Measurements from ENCODE around the gene ASCL5. TPM values are rescaled to one million over a fixed set of nuclear protein-coding genes. Genes with fewer than 3 reads are reported as not detected.

Gene ASCL5
- total RNA-seq, 1 donor from 2014 or later: not detected

DNA sequence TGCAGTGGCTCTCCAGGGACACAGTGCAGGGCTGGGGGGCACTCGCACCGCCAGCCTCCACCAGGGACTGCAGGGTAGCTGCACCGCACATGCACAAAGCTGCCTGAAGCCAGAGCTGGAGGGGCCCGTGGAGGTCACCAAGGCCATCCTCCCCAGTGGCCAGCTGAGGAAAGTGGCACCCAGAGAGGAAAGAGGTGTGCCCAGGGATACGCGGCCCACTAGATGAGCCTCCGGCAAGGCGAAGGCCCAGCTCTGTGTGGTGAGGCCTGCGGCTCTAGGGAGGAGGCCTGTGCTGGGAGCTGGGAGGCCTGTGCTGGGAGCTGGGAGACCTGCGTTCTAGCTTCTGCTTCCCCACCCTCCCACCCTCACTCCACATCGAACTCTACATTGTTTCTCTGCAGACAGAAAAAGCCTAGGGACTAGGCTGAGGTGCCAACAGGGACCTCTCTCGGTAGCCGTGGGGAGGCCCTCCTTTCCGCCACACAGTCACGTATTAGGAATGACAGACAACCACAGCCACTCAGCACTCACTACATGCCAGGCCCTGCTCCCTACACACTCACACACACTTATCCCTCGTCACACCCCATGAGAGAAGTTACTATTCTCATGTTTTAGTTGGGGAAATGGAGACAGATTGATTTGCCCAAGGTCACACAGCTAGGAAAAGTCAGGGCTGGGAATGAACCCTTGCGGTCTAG, 921 bp upstream of the ASCL5 start:
- Histone ChIP-seq H3K27ac (replicated peaks) (no peak overlapping the region), H3K9me3 (replicated peaks) (no peaks in the 10 kb centered on the region), H3K27me3 (ENCODE audit: low read depth) (peaks cover 38% of the 10 kb centered on the region), H3K4me3 (no peak overlapping the region), H3K4me1 (no peaks in the 10 kb centered on the region), H3K36me3 (no peaks in the 10 kb centered on the region)
- TF ChIP-seq, protein P1, sequence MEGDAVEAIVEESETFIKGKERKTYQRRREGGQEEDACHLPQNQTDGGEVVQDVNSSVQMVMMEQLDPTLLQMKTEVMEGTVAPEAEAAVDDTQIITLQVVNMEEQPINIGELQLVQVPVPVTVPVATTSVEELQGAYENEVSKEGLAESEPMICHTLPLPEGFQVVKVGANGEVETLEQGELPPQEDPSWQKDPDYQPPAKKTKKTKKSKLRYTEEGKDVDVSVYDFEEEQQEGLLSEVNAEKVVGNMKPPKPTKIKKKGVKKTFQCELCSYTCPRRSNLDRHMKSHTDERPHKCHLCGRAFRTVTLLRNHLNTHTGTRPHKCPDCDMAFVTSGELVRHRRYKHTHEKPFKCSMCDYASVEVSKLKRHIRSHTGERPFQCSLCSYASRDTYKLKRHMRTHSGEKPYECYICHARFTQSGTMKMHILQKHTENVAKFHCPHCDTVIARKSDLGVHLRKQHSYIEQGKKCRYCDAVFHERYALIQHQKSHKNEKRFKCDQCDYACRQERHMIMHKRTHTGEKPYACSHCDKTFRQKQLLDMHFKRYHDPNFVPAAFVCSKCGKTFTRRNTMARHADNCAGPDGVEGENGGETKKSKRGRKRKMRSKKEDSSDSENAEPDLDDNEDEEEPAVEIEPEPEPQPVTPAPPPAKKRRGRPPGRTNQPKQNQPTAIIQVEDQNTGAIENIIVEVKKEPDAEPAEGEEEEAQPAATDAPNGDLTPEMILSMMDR (IDR thresholded peaks at IDR 0.05; ENCODE audit: borderline replicate concordance): no peak
- intact Hi-C loops (cut with micrococcal nuclease): no loop called here
- no peak for DNase-seq

DNA sequence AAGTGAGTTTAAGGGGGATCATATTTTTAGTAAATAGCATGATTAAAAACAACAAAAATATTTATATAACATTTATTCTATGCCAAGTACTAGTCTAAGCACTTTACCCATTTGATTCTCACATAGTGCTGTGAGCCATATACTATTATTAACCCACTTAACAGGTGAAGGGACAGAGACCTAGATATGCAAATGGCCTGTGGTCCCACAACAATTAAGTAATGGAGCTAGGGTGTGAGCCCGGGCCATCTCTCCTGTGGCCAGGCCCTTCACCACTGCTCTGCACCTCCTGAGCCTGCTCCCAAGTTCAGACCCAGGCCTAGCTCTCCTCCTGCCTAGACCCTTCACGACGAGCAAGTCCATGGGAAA, 537 bp downstream of the ASCL5 start:
- TF ChIP-seq, protein P1 (IDR thresholded peaks at IDR 0.05; ENCODE audit: borderline replicate concordance): no peak
- Histone ChIP-seq H3K4me3 (no peak overlapping the region), H3K9me3 (replicated peaks) (no peaks in the 10 kb centered on the region), H3K36me3 (no peaks in the 10 kb centered on the region), H3K4me1 (no peaks in the 10 kb centered on the region), H3K27ac (replicated peaks) (no peak overlapping the region), H3K27me3 (ENCODE audit: low read depth) (peaks cover 53% of the 10 kb centered on the region)
- DNase-seq: no peak
- intact Hi-C loops (cut with micrococcal nuclease): no loop called here

DNA sequence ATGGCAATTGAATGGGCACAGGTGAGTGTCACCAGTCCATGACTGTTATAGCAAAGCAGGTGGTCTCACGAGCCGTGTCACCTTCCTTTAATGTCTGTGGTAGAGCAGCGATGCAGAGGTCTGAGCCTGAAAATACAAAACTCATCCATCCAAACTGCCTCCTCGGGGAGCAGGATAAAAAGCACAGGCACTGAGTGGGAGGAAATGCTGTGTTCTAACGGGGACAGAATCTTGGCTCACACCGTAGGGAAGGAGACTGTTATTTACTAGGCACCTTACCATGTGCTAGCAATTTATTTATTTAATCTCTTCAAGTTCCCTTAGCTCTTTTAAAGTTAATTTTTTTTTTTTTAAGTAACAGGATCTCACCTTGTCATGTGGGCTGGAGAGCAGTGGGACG, 1.2 kb downstream of the ASCL5 start:
- Histone ChIP-seq H3K27ac (replicated peaks) (no peak overlapping the region), H3K9me3 (replicated peaks) (no peaks in the 10 kb centered on the region), H3K36me3 (no peaks in the 10 kb centered on the region), H3K27me3 (ENCODE audit: low read depth) (peaks cover 58% of the 10 kb centered on the region), H3K4me3 (no peak overlapping the region), H3K4me1 (no peaks in the 10 kb centered on the region)
- DNase-seq: no peak
- TF ChIP-seq, protein P1 (IDR thresholded peaks at IDR 0.05; ENCODE audit: borderline replicate concordance): no peak
- intact Hi-C loops (cut with micrococcal nuclease): no loop called here

DNA sequence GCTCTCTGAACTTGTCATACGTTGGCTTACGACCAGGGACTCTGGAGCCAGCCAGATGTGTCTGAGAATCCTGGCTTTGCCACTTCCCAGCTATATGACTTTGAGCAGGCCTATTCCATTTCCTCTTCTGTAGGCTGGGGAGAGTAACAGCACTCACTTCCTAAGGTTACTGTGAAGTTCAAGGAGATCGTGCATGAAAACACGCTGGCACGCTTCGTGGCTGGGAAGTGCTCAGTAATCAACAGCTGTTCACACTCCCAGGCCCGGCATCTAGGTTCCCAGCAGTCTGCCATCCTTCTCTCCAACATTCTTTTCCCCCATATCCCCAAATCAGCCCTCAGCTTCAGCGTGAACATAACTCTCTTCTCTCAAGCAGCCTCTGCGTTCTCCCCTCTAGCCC, 2.0 kb downstream of the ASCL5 start:
- intact Hi-C loops (cut with micrococcal nuclease): no loop called here

DNA sequence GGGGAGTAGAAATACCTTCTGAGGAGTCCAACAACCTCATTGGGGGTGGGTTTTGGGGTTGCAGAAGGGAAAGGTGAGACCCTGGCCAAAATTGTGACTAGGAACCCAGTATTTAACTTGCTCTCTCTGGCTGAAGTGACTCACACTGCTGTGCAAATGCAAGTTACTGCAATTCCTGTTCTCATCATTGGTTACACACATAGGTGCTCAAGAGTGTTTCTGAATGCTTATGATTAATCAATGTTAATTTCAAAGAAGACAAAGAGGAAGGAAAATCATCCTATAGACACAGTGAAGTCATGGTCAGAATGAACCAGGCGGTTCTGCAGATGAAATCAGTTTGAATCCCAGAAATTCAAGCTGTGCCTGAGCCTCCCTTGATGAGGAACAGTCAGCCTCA, 3.1 kb downstream of the ASCL5 start:
- intact Hi-C loops (cut with micrococcal nuclease): no loop called here
- no peak overlapping the region for H3K27ac ChIP-seq (replicated peaks)
- no peaks in the 10 kb centered on the region for H3K36me3 ChIP-seq
- TF ChIP-seq, protein P1 (IDR thresholded peaks at IDR 0.05; ENCODE audit: borderline replicate concordance): no peak
- H3K27me3 ChIP-seq (ENCODE audit: low read depth): peaks cover 77% of the 10 kb centered on the region
- H3K4me1 ChIP-seq: peaks cover 12% of the 10 kb centered on the region
- no peak for DNase-seq
- H3K4me3 ChIP-seq: no peak overlapping the region
- no peaks in the 10 kb centered on the region for H3K9me3 ChIP-seq (replicated peaks)

More for the DNA sequence above, 2.0 kb downstream of the ASCL5 start:
- Histone ChIP-seq H3K4me3 (no peak overlapping the region), H3K36me3 (no peaks in the 10 kb centered on the region), H3K9me3 (replicated peaks) (no peaks in the 10 kb centered on the region), H3K27ac (replicated peaks) (no peak overlapping the region), H3K4me1 (peaks cover 3% of the 10 kb centered on the region), H3K27me3 (ENCODE audit: low read depth) (peaks cover 66% of the 10 kb centered on the region)
- DNase-seq: no peak
- TF ChIP-seq, protein P1 (IDR thresholded peaks at IDR 0.05; ENCODE audit: borderline replicate concordance): no peak
